Spleen (tissue), 3 donors: ENCODE measurements around the gene CASTOR1.

Experiments used
- POLR2A ChIP-seq, 3 donors: fragments of 450-650 bp; IDR thresholded peaks; one replicate each; pipeline ENCODE4 v1.5.1; 2017; ENCODE audit warnings: antibody characterized with exemption in 3 of 3, mild to moderate bottlenecking in 1 of 3
- POLR2AphosphoS5 ChIP-seq, 3 donors: sonication (generic); formaldehyde crosslinking; IDR thresholded peaks; one replicate each; pipeline ENCODE4 v1.5.1; 2017; ENCODE audit warnings: antibody characterized with exemption in 3 of 3

- TF ChIP-seq POLR2AphosphoS5 (IDR thresholded peaks at IDR 0.05) (no peak), POLR2A (IDR thresholded peaks at IDR 0.05) (no peak)
These were observed 14.9 kb downstream of the CASTOR1 start for GRCh38 chr22:30274437-30274812.
